HG02678 (cell line): ENCODE data around the gene KPNA5.

Experiments used
- ATAC-seq: cut with Tn5 transposase; IDR thresholded peaks from one replicate; pipeline ENCODE4 v1.9.1; 2021; ENCODE audit warnings: mild to moderate bottlenecking, moderate library complexity; ENCODE audit not compliant: unreplicated experiment

The KPNA5 gene

DNA sequence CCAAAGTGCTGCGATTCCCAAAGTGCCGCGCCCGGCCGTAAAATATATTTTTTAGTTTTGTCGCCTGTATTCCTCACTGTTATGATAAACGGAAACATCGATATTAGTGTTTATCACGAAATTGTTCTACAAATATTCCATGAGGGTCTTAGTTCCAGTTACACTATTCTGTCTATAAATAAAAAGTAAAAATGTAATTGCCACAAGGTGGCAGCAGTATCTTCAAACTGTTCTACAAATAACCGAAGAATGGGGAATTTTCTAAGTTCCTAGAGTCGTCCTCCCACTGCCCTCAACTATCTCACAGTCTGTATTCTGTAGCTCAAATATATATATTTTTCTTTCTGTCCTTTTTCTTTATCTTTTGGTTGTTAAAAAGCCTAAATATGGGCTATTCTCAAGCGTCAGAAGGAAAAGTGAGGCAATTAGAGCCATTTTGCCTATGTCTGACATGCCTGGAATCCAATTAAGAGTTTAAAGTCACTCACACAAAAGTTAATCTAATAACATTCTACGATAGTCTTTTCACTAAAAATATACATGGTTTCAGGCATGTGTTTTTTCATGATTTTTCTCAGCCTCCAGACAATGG is 98.7 kb downstream of the KPNA5 start:
- ATAC-seq, result peak; percentile 79

DNA sequence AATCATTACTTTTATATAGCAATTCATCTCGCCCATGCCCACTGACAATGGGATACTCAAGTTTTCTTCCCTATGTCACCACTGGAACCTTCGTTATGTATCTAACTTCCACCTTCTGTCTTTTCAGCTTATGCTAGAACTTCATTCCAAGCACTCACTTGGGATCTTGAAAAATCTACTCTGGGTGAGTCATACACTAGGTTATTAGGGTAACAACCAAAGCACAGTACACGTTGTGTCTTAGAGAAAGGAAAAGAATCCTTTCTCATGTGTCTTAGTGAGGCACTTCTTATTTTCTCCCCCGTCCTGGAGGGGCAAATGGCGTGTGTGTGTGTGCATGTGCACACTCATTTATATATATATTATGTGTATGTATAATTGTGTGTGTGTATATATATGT is 102.8 kb downstream of the KPNA5 start:
- no peak for ATAC-seq
